HepG2 (cell line): ENCODE results near the gene AFG1L. TPM values are rescaled to one million over a fixed set of nuclear protein-coding genes. Genes with fewer than 3 reads are reported as not detected.

ENCODE experiments used
- MYNN ChIP-seq: sonication (generic); formaldehyde crosslinking; IDR thresholded peaks from 2 replicates; pipeline ENCODE4 v1.4.0; 2020; ENCODE audit warnings: mild to moderate bottlenecking, low read depth, missing genetic modification reagents
- TEF ChIP-seq: sonication (generic); formaldehyde crosslinking; IDR thresholded peaks from 2 replicates; pipeline ENCODE4 v1.5.0; 2020; ENCODE audit warnings: missing genetic modification reagents
- ZBTB37 ChIP-seq: sonication (generic); formaldehyde crosslinking; IDR thresholded peaks from 2 replicates; pipeline ENCODE4 v1.4.0; 2020; ENCODE audit warnings: mild to moderate bottlenecking, missing genetic modification reagents
- ZBTB40 ChIP-seq, 2 experiments: fragments of 450-650 bp in 1 of 2; sonication (generic) in 1 of 2; formaldehyde crosslinking in 1 of 2; IDR thresholded peaks; 2 replicates each; pipeline versions ENCODE4 v1.6.1 to v1.8.0; 2016 to 2022; ENCODE audit warnings: antibody characterized with exemption in 1 of 2, mild to moderate bottlenecking in 1 of 2, missing genetic modification reagents in 1 of 2
- polyA plus RNA-seq, 8 experiments: library from polyadenylated mRNA; depleted of rRNA in 3 of 8; stranded (reverse) in 7 of 8; unstranded in 1 of 8; fragments of >200 nt; fragmentation: Illumina TruSeq in 4 of 8; extraction: Trizol in 4 of 8; gene quantifications; 2 replicates each; pipeline versions ENCODE4 v1.2.1 to v1.2.3, GENCODE V29; 2011 to 2016; ENCODE audit warnings: low read depth in 4 of 8, missing spikeins in 1 of 8, mixed read lengths in 1 of 8; ENCODE audit not compliant: insufficient read depth in 1 of 8
- total RNA-seq, 5 experiments: library from RNA; depleted of rRNA; stranded (reverse); fragments of >200 nt; fragmentation: Illumina TruSeq; extraction: Trizol; gene quantifications; 2 replicates each; pipeline ENCODE4 v1.2.3, GENCODE V29; 2016; ENCODE audit warnings: low read depth in 1 of 5

Gene AFG1L
- total and polyA plus RNA-seq, 2 of the 13 experiments (the other 11 are each of a cell fraction or from before 2014, with no cell fraction given): 3.1 to 14.0 TPM

GRCh38 chr6:108557494-108558371 is 262.9 kb downstream of the AFG1L start (continued):
- TF ChIP-seq ZBTB40 (IDR thresholded peaks at IDR 0.05) (no peak), ZBTB40 (CRISPR knock-in tag; IDR thresholded peaks at IDR 0.05) (peak; percentile 75; the same call in 1 of the 2 replicates), ZBTB37 (no peak), TEF (CRISPR knock-in tag) (no peak), MYNN (CRISPR knock-in tag) (no peak)
- TF ChIP-seq, all 625 proteins: peak for 80
